H1 (cell line): ENCODE measurements around the gene HRH2. TPM values are rescaled to one million over a fixed set of nuclear protein-coding genes. Genes with fewer than 3 reads are reported as not detected.
A peak's percentile ranks its signal among the peaks of the same experiment; 100 is the strongest.

ENCODE experiments used
- CTCF ChIA-PET: fragments of 300-600 bp; sonication (Branson Sonifier 250); formaldehyde crosslinking; loops from one replicate; lab custom pipeline; 2021; ENCODE audit not compliant: partially characterized antibody; lab: Charles Lee
- POLR2A ChIA-PET: fragments of 300-600 bp; sonication (Branson Sonifier 250); formaldehyde crosslinking; loops from one replicate; lab custom pipeline; 2021; ENCODE audit warnings: inconsistent platforms; ENCODE audit not compliant: partially characterized antibody; lab: Charles Lee
- DNase-seq, 2 experiments: peaks; one replicate each; pipeline versions ENCODE4 v3.0.0 to v3.0.0-alpha.2; 2010 to 2022; ENCODE audit warnings: low spot score in 2 of 2, low read depth in 1 of 2, mixed read lengths in 1 of 2
- FAIRE-seq: peaks from 2 replicates; lab custom pipeline; 2011; peaks lifted over from hg19 to GRCh38; lab: Jason Lieb, UNC
- H2AFZ ChIP-seq: 2 replicates; pipeline ENCODE4 v1.8.1; 2012; ENCODE audit warnings: low read length, inconsistent platforms
- H2AK5ac ChIP-seq: 2 replicates; pipeline ENCODE4 v1.6.1; 2013; ENCODE audit warnings: low read depth, low read length
- H2BK120ac ChIP-seq: replicated peaks from 2 replicates; pipeline ENCODE3; 2013; ENCODE audit warnings: low read depth, low read length, inconsistent platforms
- H2BK12ac ChIP-seq: 2 replicates; pipeline ENCODE4 v1.6.1; 2013; ENCODE audit warnings: low read depth, low read length
- H2BK15ac ChIP-seq: 2 replicates; pipeline ENCODE4 v1.6.1; 2013; ENCODE audit warnings: low read length
- H2BK20ac ChIP-seq: 2 replicates; pipeline ENCODE4 v1.6.1; 2013; ENCODE audit warnings: low read length
- H2BK5ac ChIP-seq: 2 replicates; pipeline ENCODE4 v1.6.1; 2013; ENCODE audit warnings: low read depth, low read length
- H3K14ac ChIP-seq: 2 replicates; pipeline ENCODE4 v1.6.1; 2013; ENCODE audit warnings: inconsistent platforms; ENCODE audit not compliant: insufficient read length
- H3K18ac ChIP-seq: 2 replicates; pipeline ENCODE4 v1.6.1; 2013; ENCODE audit warnings: low read length; ENCODE audit errors: extremely low read depth
- H3K23ac ChIP-seq: 2 replicates; pipeline ENCODE4 v1.6.1; 2013; ENCODE audit warnings: inconsistent platforms; ENCODE audit not compliant: insufficient read length
- H3K23me2 ChIP-seq: 2 replicates; pipeline ENCODE4 v1.6.1; 2013; ENCODE audit warnings: low read depth, low read length
- H3K27ac ChIP-seq: 2 replicates; pipeline ENCODE4 v1.6.1; 2011; ENCODE audit warnings: low read depth, low read length, inconsistent platforms
- H3K27me3 ChIP-seq, 4 experiments: replicated peaks in 1 of 4; 1 replicate in 1 of 4; 2 replicates in 3 of 4; pipeline versions ENCODE4 v1.6.1 to v1.8.1; 2011 to 2013; ENCODE audit warnings: low read length in 3 of 4, mild to moderate bottlenecking in 3 of 4, inconsistent platforms in 2 of 4, mixed read lengths in 2 of 4, moderate library complexity in 1 of 4; ENCODE audit not compliant: control insufficient read depth in 3 of 4, insufficient read depth in 3 of 4; ENCODE audit errors: extremely low read depth in 1 of 4
- H3K36me3 ChIP-seq, 4 experiments: 2 replicates each; pipeline versions ENCODE4 v1.6.1 to v1.8.1; 2011 to 2013; ENCODE audit warnings: mild to moderate bottlenecking in 4 of 4, low read length in 3 of 4, moderate library complexity in 2 of 4, control low read depth in 1 of 4, inconsistent platforms in 1 of 4; ENCODE audit not compliant: insufficient read depth in 4 of 4, control insufficient read depth in 2 of 4
- H3K4ac ChIP-seq: replicated peaks from 2 replicates; pipeline ENCODE3; 2013; ENCODE audit warnings: low read length, low read depth, mixed read lengths, inconsistent platforms; ENCODE audit not compliant: insufficient read length
- H3K4me1 ChIP-seq, 4 experiments: replicated peaks in 1 of 4; 1 replicate in 1 of 4; 2 replicates in 3 of 4; pipeline versions ENCODE4 v1.6.1 to v1.8.1; 2011 to 2013; ENCODE audit warnings: low read length in 3 of 4, inconsistent platforms in 2 of 4, mixed read lengths in 1 of 4; ENCODE audit not compliant: insufficient read depth in 4 of 4, control insufficient read depth in 3 of 4
- H3K4me2 ChIP-seq, 2 experiments: 2 replicates each; pipeline versions ENCODE4 v1.6.1 to v1.8.1; 2011 to 2013; ENCODE audit warnings: low read depth in 2 of 2, low read length in 2 of 2, control low read depth in 1 of 2, inconsistent platforms in 1 of 2, mild to moderate bottlenecking in 1 of 2; ENCODE audit not compliant: insufficient read depth in 1 of 2
- H3K4me3 ChIP-seq, 4 experiments: fragments of 200-600, 300-600 bp in 1 of 4; sonication (generic), shearing (Covaris generic), sonication (Bioruptor Twin) in 1 of 4; 2 replicates each; pipeline versions ENCODE4 v1.5.1 to v1.8.1; 2011 to 2016; ENCODE audit warnings: low read length in 4 of 4, low read depth in 3 of 4, control low read depth in 2 of 4, inconsistent platforms in 2 of 4, mild to moderate bottlenecking in 2 of 4, mixed read lengths in 1 of 4, moderate library complexity in 1 of 4; ENCODE audit not compliant: insufficient read depth in 2 of 4; ENCODE audit errors: extremely low read depth in 1 of 4
- H3K56ac ChIP-seq: replicated peaks from 2 replicates; pipeline ENCODE3; 2013; ENCODE audit warnings: low read depth, mild to moderate bottlenecking, mixed read lengths, low read length, inconsistent platforms; ENCODE audit not compliant: insufficient read length
- H3K79me1 ChIP-seq: 2 replicates; pipeline ENCODE4 v1.6.1; 2013; ENCODE audit warnings: low read depth, low read length, control low read depth
- H3K79me2 ChIP-seq, 2 experiments: 2 replicates each; pipeline versions ENCODE4 v1.6.1 to v1.8.1; 2012 to 2013; ENCODE audit warnings: low read length in 2 of 2, mild to moderate bottlenecking in 2 of 2, inconsistent platforms in 1 of 2; ENCODE audit not compliant: insufficient read depth in 2 of 2, control insufficient read depth in 1 of 2
- H3K9ac ChIP-seq, 4 experiments: replicated peaks in 1 of 4; 1 replicate in 1 of 4; 2 replicates in 3 of 4; pipeline versions ENCODE4 v1.6.1 to v1.8.1; 2011 to 2013; ENCODE audit warnings: low read depth in 3 of 4, low read length in 3 of 4, control low read depth in 2 of 4, mild to moderate bottlenecking in 2 of 4, moderate library complexity in 2 of 4, inconsistent platforms in 1 of 4; ENCODE audit errors: extremely low read depth in 1 of 4
- H3K9me3 ChIP-seq, 2 experiments: 2 replicates each; pipeline versions ENCODE4 v1.6.1 to v1.8.1; 2012 to 2013; ENCODE audit warnings: mild to moderate bottlenecking in 2 of 2, moderate library complexity in 2 of 2, control low read depth in 1 of 2, inconsistent platforms in 1 of 2, low read depth in 1 of 2, low read length in 1 of 2, mixed read lengths in 1 of 2; ENCODE audit not compliant: insufficient read depth in 2 of 2
- H4K20me1 ChIP-seq, 2 experiments: replicated peaks in 1 of 2; 2 replicates each; pipeline versions ENCODE3 to v1.8.1; 2011 to 2013; ENCODE audit warnings: inconsistent platforms in 2 of 2, low read length in 2 of 2, mild to moderate bottlenecking in 1 of 2; ENCODE audit not compliant: insufficient read depth in 2 of 2, control insufficient read depth in 1 of 2
- H4K5ac ChIP-seq: 2 replicates; pipeline ENCODE4 v1.6.1; 2013; ENCODE audit warnings: low read length, low read depth, mixed read lengths, inconsistent platforms; ENCODE audit not compliant: insufficient read length
- H4K8ac ChIP-seq: 2 replicates; pipeline ENCODE4 v1.8.0; 2013; ENCODE audit warnings: mild to moderate bottlenecking, moderate library complexity, low read length, inconsistent platforms; ENCODE audit not compliant: insufficient read depth; ENCODE audit errors: extremely low read depth
- H4K91ac ChIP-seq: replicated peaks from 2 replicates; pipeline ENCODE3; 2013; ENCODE audit warnings: low read length, mixed read lengths, inconsistent platforms; ENCODE audit not compliant: insufficient read length
- ASH2L ChIP-seq: fragments of 200-600, 300-600 bp; sonication (generic); IDR thresholded peaks from one replicate; pipeline ENCODE4 v1.7.1; 2017; ENCODE audit warnings: low read length
- BCL11A ChIP-seq, 2 experiments: IDR thresholded peaks; one replicate each; pipeline ENCODE4 v1.6.1; 2011; ENCODE audit warnings: low read depth in 2 of 2, low read length in 2 of 2, mild to moderate bottlenecking in 2 of 2
- EGR1 ChIP-seq: IDR thresholded peaks from 2 replicates; pipeline ENCODE4 v1.6.1; 2011; ENCODE audit warnings: low read depth, low read length, borderline replicate concordance
- EZH2 ChIP-seq: fragments of 200-600 bp; sonication (generic); IDR thresholded peaks from 2 replicates; pipeline ENCODE4 v1.7.1; 2012; ENCODE audit warnings: low read depth, mild to moderate bottlenecking, moderate library complexity, low read length, inconsistent platforms; ENCODE audit not compliant: severe bottlenecking
- KDM4A ChIP-seq: IDR thresholded peaks from one replicate; pipeline ENCODE4 v1.7.1; 2012; ENCODE audit warnings: low read depth, mild to moderate bottlenecking, moderate library complexity, low read length, inconsistent platforms; ENCODE audit not compliant: severe bottlenecking
- TBP ChIP-seq: IDR thresholded peaks from 2 replicates; pipeline ENCODE4 v1.6.1; 2011; ENCODE audit warnings: low read depth, low read length, improper control_type of control experiment
- TEAD4 ChIP-seq: IDR thresholded peaks from 2 replicates; pipeline ENCODE4 v1.6.1; 2012; ENCODE audit warnings: low read depth, low read length, inconsistent platforms, mixed read lengths
- WGBS, 2 experiments: shearing (Covaris generic) in 1 of 2; methylation state at CpG; one replicate each; pipeline versions ENCODE4 v1.1.6 to v1.1.7; 2013 to 2015; ENCODE audit warnings: low lambda C conversion rate in 2 of 2, mixed read lengths in 2 of 2, inconsistent platforms in 1 of 2, low coverage in 1 of 2, missing lambda C conversion rate in 1 of 2; ENCODE audit not compliant: insufficient replicate concordance in 2 of 2, insufficient coverage in 1 of 2, insufficient read length in 1 of 2; ENCODE audit errors: extremely low coverage in 1 of 2, missing lambda C conversion rate in 1 of 2; 5-methylcytosine and 5-hydroxymethylcytosine counted together
- polyA plus RNA-seq, 7 experiments: library from polyadenylated mRNA; depleted of rRNA in 3 of 7; stranded (reverse) in 5 of 7; unstranded in 2 of 7; fragments of >200 nt in 5 of 7; fragments of 200-250 nt in 2 of 7; gene quantifications; 1 replicate in 5 of 7; 2 replicates in 1 of 7; 4 replicates in 1 of 7; pipeline versions ENCODE4 v1.2.1 to v1.2.3, GENCODE V29; 2011 to 2013; ENCODE audit warnings: missing spikeins in 2 of 7, mixed read lengths in 2 of 7
- total RNA-seq: library from RNA; stranded (reverse); fragmentation: NEBNext Ultra II Directional; extraction: Animal tissue kit (Norgen Biotek cat#: 25700); gene quantifications from 2 replicates; pipeline ENCODE4 v1.2.1, GENCODE V29; 2021
- TF ChIP-seq, protein P1 (sequence below): IDR thresholded peaks from 2 replicates; pipeline ENCODE4 v1.6.1; 2012; ENCODE audit warnings: low read length, inconsistent platforms

HRH2 gene
- total and polyA plus RNA-seq, 2 of the 8 experiments (the other 6 are each of a cell fraction or from before 2014, with no cell fraction given): 7.8 to 8.1 TPM

DNA sequence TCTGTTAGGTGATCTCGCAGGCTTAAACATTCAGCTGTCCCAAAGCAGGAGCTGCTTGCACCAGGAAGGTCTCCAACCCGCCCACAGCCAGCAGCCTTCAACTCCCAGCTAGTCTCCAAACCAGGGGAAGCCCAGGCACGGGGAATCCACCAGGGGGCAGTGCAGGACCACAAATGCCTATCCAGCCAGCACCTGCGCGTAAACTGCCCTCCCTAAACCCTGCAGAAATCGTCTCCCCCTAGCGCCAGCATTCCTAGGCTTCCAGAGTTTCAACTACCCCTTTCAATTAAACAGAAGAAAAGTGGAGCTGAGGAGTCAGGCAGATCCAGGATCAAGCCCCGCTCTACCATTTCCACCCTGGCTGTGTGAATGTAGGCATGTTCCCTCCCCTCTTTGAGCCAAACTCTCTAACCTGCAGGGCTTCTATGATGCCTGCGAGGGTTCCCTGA is 72.0 kb downstream of the HRH2 start:
- Histone ChIP-seq H2AK5ac (no peak overlapping the region), H3K36me3 (no peaks in the 10 kb centered on the region), H4K91ac (no peak overlapping the region), H3K27me3 (no peaks in the 10 kb centered on the region; a peak in 2 of 7 replicates), H3K27ac (no peak overlapping the region), H3K4me1 (peaks cover 0 to 13% (median 7%) of the 10 kb centered on the region in 4 experiments; a peak in 6 of 7 replicates), H3K14ac (no peak overlapping the region), H4K8ac (no peak overlapping the region), H2BK20ac (no peak overlapping the region), H4K20me1 (no peaks in the 10 kb centered on the region), H3K4me3 (peak overlapping the region; percentile 27 to 57 (median 44); a peak in 7 of 8 replicates), H2BK5ac (no peak overlapping the region), H3K56ac (no peak overlapping the region), H2BK120ac (no peak overlapping the region), H3K18ac (no peak overlapping the region), H2AFZ (0 out of 2 replicates have a peak overlapping the region, but pooled peaks have one; percentile 67), H4K5ac (no peak overlapping the region), H3K9me3 (peaks cover 3 to 5% of the 10 kb centered on the region in 2 experiments; a peak in 2 of 4 replicates), H3K4ac (no peak overlapping the region), H3K9ac (no peak overlapping the region), H3K79me1 (no peaks in the 10 kb centered on the region), H2BK15ac (no peak overlapping the region), H3K23ac (no peak overlapping the region), H3K23me2 (peaks cover 2% of the 10 kb centered on the region; the same call in 1 of the 2 replicates), H3K79me2 (no peaks in the 10 kb centered on the region), H3K4me2 (peak overlapping the region; percentile 68 to 79), H2BK12ac (no peak overlapping the region)
- DNase-seq: peak; percentile 97 to 100
- peak; percentile 99 for FAIRE-seq
- CTCF ChIA-PET: interaction anchor here (0.6 to 8.7 kb wide), 88 partner anchors 9 to 1080 kb away, joined by 3 to 136 read pairs (median 6); partner anchors contain the start of gene CPLX2
- POLR2A ChIA-PET: interaction anchor here (0.7 to 1.6 kb wide), 6 partner anchors 19 to 196 kb away, joined by 3 read pairs; no protein-coding TSS in a partner anchor
- WGBS, 2 experiments: 10% methylated on average over 9 of the region's 9 CpGs; no CpG with 5 or more reads in 1 of the 2 experiments
- TF ChIP-seq EZH2: no peak
- TF ChIP-seq EGR1: peak; percentile 22; the same call in 1 of the 2 replicates
- peak; percentile 97 for TF ChIP-seq TEAD4
- TF ChIP-seq TBP: peak; percentile 51; the same call in 1 of the 2 replicates
- no peak for TF ChIP-seq BCL11A (IDR thresholded peaks at IDR 0.05; ENCODE audit: low read depth in 2 of 2, low read length in 2 of 2)
- peak; percentile 53 for TF ChIP-seq ASH2L
- TF ChIP-seq KDM4A: no peak
- TF ChIP-seq, protein P1, sequence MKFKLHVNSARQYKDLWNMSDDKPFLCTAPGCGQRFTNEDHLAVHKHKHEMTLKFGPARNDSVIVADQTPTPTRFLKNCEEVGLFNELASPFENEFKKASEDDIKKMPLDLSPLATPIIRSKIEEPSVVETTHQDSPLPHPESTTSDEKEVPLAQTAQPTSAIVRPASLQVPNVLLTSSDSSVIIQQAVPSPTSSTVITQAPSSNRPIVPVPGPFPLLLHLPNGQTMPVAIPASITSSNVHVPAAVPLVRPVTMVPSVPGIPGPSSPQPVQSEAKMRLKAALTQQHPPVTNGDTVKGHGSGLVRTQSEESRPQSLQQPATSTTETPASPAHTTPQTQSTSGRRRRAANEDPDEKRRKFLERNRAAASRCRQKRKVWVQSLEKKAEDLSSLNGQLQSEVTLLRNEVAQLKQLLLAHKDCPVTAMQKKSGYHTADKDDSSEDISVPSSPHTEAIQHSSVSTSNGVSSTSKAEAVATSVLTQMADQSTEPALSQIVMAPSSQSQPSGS: peak; percentile 74; the same call in 1 of the 2 replicates
